ENCODE results near the gene SNAI1.
A peak's percentile ranks its signal among the peaks of the same experiment; 100 is the strongest.
"Not testable (repeated sequence)": the region's sequence is repeated elsewhere in the genome, so short reads cannot be mapped to it uniquely, and the experiment has no call there.

SNAI1 gene

DNA sequence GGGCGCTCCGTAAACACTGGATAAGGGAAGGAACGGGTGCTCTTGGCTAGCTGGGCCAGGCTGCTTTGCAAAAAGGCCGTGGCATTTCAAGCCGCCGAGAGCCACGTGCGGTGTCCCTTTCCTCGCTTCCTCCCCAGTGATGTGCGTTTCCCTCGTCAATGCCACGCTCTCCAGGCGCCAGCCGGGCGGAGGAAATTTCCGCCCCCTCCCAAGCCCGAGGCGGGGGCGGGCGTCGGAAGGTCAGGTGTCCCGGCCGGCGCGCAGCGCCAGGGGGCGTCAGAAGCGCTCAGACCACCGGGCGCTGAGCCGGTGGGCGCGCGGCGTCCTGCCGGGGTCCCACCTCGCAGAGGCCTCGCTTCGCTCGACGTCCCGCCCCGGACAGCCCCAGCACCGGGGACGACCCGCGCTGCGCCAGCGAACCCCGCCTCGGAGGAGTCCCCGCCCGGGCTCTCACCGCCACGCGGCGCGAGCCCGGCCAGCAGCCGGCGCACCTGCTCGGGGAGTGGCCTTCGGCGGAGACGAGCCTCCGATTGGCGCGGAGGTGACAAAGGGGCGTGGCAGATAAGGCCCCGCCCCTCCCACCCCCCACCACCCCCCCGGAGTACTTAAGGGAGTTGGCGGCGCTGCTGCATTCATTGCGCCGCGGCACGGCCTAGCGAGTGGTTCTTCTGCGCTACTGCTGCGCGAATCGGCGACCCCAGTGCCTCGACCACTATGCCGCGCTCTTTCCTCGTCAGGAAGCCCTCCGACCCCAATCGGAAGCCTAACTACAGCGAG, at the start of gene SNAI1:
SNAI1 (plus strand) TSS at position 635 of the 777 bp plus-strand sequence; CDS start at position 715, 80 bp downstream.
- DNase-seq: peak; percentile 38

DNA sequence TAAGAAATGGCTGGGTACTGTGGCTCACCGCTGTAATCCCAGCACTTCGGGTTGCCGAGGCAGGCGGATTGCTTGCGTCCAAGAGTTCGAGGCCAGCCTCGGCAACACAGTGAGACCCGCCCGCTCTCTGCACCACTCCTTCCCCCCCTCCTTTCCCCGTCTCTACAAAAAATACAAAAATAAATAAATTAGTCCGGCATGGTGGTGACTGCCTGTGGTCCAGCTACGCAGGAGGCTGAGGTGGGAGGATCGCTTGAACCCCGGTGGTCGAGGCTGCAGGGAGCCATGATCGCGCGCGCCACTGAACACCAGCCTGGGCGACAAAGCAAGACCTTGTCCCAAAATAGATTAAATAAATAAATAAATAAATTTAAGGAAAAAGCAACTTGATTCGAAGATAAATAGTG, 47.0 kb upstream of the SNAI1 start:
- no peak for DNase-seq

DNA sequence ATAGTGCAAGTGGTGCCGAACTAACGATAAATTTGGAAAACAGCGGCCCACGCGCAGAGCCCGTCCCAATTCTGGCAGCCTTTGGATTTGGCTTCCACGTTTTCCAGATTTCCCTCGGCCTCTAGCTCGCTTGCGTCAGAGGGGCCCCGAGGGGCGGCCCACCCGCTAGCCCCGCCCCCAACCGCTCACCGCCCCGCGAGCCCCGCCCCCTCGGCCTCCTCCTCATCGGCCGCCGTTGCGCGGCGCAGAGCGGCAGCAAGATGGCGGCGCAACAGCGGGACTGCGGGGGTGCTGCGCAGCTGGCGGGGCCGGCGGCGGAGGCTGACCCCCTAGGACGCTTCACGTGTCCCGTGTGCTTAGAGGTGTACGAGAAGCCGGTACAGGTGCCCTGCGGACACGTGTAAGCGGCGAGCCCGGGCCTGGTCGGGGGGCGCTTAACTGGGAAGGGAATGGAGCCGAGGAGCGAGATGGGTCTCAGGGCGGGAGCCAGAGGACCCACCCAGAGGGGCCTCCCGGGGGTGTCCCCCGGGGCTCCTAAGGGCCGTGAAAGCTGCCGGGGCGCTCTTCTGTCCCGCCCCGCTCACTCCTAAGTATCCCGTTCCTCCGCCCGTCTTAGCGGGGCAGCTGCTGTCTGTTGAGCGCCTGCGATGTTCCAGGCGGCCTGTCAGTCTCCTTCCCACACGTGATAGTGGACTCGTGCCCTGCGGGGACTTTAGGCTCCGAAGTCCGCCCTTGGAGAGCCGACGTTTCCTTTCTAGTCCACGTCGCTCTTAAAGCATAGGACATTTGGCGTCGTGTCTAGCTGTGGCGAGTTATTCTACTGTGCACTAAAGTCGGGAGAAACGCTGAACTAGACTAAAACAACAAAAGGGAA, 46.4 kb upstream of the SNAI1 start, which contains the start of gene RNF114:
RNF114 (plus strand) TSS at position 245 of the 874 bp plus-strand sequence; CDS start at position 261, 16 bp downstream.
- peak; percentile 68 for DNase-seq

DNA sequence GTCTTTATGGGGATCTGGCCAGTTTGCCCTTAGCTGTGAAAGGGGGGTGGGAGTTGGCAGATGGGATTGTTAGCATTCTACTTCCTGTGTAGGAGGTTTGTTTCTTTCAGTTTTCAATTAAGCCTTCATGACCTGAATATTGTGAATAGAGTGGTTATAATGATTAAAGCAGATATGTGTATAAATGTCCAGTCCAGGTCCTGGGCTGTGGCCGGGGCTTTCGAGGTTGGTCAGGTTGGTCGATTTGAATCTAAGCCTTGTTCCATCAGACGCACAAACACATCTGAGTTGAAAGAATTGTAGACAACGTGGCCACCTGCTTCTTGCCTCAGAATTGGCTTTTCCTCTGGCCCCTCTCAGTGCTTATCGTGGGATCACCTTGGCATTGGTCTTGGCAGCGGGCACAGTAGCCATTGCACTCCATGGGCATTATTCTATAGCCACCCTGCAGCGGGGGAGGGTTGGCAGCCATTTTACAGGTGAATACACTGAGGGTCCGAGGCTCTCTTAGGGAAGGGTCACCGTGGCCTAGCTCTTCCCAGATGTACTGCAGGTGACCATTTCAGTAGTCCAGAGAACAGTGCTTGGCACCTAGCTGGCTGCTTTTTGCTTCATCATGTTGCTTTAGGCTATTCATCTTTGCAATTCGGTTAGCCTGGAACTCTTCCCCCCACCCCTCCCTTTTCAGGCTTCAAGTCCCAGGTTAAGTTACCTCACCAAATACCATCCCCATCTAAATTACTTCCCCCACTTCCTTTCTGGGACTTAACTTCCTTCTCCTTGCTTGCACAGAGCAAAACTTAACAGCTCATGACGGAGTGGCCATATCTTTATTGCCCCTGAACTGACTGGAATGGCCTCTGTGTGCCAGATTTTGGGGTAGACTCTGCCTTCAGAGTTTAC, 45.5 kb upstream of the SNAI1 start:
- DNase-seq: no peak

DNA sequence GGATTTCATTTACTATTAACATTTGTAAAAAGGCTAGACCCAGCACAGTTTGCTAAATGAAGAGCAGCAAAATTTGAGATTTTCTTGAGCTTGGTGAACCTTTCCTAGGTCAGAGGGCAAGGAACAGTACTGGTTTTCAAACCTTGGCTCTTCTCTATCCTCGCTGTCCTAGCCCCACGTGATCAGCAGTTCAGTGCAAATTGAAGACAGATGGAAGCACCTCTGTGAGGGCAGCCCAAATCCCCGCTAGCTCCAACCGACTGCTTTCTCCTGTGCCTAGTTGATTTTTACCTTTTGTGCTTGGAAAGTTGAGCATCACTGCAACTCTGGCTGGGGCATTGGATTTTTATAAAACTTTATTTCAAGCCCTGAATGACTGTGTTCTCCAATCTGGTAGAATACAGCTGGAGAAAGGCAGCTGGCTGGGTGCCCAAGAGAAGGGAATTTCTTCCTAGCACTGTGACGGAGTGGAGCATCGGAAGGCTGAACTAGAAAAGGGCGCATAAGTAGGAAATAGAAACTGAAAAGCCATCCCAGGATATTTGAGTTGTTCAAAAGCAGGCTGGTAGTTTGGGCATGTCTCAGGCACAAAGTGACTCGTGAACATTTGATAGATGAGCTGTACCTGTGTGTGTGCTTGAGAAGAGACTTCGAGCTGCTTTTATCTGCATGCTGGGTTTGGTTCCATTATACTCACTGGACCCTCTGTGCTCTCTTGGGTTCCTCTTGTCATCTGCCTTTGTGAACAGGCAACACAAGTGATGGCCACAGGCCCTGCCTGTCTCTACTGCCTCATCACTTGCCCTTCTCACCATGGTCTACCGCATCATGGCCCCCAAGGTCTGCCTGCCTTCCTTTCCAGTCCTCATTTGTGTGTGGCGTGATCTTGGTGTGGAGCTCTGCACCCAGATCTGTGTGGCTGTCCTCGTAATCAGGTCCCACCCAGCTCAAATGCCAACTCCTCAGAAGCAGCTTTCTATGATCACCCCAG, 44.3 kb upstream of the SNAI1 start:
- DNase-seq: no peak

DNA sequence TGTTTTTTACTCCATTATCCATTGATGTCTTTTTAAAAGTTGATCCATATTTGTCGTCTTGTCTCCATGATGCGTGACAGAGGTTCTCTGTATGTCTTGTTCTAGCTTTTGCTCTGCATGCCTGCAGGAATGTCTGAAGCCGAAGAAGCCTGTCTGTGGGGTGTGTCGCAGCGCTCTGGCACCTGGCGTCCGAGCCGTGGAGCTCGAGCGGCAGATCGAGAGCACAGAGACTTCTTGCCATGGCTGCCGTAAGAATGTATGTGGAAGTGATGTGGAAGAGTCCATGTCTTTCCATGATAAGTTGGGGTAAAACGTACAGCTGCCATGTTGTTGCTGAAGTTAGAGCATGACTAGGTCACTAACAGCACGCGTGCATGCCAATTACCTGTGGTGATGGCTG, 41.3 kb upstream of the SNAI1 start:
- DNase-seq: no peak

DNA sequence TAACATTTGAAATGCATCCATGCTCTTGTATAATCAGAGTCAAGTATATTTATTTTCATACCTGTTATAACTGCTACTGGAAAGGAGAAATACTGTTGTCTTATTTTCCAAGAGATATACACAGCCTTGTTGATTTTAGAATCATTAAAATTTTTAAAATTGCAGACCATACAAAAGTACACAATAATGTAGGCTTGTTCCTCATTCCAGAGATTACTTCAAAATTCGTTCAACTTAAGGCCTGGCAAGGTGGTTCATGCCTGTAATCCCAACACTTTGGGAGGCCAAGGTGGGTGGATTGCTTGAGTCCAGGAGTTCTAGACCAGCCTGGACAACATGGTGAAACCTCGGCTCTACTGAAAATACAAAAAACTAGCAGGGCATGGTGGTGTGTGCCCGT, 40.5 kb upstream of the SNAI1 start:
- DNase-seq: no peak

DNA sequence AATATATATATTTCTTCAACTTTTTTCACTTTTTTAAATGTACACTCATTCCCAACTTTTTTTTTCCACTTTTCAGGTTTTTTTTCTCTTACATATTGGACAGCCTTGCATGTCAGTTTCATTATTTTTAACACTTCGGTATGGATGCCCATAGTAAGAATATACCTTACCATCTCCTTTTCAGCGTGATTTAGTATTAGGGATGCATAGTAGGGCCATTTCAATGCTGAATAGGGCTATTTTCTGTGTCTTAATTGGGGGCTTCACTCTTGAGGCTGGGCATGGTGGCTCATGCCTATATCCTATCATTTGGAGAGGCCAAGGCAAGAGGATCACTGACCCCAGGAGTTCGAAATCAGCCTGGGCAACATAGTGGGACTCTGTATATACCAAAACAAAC, 39.8 kb upstream of the SNAI1 start:
- DNase-seq: no peak

DNA sequence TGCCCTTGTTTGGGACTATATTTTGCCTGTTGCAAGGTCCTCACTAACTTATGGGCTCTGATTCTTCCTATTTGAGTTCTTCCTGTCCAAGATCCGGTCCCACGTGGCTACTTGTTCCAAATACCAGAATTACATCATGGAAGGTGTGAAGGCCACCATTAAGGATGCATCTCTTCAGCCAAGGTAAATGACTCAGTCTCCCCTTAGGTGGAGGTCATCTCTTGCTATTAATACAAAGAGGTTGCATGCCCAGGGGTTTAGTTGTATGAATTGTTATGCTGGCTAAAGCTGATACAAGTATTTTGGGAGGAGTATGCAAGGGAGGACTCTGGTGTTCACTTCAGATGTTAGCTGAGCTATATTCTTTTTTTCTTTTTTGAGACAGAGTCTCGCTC, 37.5 kb upstream of the SNAI1 start:
- DNase-seq: no peak

DNA sequence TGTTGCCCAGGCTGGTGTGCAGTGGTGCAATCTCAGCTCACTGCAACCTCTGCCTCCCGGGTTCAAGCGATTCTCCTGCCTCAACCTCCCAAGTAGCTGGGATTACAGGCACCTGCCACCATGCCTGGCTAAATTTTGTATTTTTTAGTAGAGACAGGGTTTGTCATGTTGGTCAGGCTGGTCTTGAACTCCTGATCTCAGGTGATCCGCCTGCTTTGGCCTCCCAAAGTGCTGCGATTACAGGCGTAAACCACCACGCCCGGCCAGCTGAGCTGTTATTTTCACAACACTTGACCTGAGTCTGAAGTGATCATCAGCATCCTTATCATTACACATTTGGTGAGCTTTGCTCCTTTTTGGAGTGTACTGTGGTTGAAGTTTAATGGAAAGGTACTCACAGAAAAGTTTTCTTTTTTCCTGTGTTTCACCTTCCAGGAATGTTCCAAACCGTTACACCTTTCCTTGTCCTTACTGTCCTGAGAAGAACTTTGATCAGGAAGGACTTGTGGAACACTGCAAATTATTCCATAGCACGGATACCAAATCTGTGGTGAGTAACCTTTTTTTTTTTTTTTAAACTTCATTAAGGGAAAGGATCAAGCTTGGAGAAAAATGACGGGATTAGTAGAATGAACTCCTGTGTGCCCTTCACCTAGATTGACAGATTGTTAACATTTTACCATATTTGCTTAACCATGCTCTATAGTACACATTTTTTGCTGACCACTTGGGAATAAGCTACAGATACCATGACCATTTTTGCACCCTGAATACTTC, 36.9 kb upstream of the SNAI1 start:
- DNase-seq: no peak

DNA sequence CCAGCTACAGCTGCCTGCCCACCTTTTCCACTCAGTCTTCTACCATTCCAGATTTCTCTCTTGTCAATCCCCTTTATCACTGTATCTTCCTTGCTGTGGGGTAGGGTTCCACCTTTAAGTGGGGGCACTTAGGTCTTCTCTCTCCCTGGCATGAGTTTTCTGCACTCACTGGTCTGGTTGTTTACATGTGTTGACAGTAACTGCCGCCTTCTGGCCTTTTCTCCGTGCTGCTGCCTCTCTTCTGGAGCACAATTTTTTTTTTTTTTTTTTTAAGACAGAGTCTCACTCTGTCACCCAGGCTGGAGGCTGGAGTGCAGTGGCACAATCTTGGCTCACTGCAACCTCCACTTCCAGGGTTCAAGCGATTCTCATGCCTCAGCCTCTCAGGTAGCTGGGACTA, 34.6 kb upstream of the SNAI1 start:
- no peak for DNase-seq

DNA sequence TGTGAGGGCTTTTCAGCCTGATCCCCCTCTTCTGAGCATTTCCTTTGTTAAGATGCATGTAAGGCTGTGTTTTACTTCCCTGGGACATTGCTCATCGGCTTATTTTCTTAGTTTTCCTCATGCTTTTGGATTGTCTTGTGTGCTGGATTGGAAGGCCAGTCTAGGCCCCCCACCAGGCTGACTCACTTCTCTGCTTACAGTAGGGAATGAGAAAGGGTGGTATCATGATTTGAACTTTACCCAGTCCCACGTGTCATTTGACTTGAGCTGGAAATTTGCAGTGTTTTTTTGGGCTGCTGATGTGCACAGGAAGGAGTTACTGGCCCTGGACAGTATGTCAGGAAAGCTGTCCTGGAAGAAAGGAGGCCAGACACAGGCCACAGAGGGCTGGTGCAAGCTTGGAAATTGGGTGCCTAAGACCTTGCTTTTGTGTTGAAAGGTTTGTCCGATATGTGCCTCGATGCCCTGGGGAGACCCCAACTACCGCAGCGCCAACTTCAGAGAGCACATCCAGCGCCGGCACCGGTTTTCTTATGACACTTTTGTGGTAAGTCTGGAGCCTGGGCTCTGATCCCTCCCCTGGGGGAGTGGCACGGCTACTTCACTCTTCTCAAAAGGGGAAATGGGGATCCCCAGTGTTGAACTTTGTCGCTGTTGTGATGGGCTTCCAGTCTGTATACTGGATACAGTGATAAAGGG, 33.8 kb upstream of the SNAI1 start:
- no peak for DNase-seq

DNA sequence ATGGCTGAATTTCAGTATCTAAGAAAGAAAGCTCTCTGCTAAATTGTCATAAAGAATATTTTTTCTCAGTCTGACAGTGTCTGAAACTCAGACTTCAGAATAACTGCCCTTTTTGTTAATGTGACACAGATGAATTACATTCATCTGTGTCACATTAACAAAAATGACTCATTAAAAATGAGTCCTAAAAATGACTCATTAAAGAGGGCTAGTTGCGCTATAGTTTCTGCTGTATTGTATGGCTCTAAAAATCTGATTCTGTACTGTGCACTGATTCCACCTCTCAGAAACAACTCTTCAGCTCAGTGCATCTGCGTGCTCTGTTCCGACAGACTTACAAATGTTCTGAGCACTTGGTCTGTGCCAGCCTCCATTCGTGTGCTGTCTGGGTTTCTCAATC, 31.6 kb upstream of the SNAI1 start:
- DNase-seq: no peak

DNA sequence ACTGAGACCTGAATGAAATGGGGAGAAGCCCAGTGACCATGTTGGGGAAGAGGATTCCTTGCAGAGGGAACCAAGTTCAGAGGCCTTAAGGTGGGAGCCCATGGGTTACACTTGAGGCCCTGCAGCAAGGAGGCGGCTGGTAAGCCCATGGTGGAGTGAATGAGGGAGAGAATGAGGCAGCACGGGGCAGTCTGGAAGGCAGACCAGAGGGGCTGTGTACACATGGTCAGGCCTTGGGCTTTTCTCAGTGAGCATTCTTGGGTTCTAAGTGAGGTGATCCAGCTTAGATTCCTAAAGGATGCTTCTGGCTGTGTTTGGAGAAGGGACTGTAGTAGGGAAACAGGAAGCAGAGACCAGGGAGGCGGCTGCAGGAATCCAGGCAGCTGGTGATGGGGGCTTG, 27.6 kb upstream of the SNAI1 start:
- no peak for DNase-seq

DNA sequence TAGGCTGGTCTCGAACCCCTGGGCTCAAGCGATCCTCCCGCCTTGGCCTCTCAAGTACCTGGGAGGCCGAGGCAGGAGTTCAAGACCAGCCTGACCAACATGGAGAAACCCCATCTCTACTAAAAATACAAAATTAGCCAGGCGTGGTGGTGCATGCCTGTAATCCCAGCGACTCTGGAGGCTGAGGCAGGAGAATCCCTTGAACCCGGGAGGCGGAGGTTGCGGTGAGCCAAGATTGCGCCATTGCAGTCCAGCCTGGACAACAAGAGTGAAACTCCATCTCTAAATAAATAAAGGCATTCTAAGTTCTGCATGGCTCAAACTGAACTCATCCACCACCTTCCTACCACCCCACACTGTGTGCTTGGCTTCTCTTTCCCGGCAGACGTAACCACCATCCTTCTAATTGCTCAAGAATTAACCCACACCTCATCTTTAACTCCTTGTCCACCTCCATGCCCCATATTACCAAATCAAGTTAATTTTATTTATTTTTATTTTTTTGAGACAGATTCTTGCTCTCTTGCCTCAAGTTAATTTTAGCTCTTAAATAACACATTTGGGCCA, 26.9 kb upstream of the SNAI1 start:
- not testable (repeated sequence) for DNase-seq

DNA sequence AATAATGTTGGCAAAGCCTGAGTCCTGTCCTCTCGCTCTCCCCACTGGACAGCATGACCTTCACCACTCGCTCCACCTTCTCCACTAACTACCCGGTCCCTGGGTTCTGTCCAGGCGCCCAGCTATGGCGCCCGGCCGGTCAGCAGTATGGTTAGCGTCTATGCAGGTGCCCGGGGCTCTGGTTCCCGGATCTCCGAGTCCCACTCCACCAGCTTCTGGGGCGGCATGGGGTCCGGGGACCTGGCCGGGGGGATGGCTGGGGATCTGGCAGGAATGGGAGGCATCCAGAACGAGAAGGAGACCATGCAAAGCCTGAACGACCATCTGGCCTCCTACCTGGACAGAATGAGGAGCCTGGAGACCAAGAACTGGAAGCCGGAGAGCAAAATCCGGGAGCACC, 26.1 kb upstream of the SNAI1 start:
- DNase-seq: no peak

DNA sequence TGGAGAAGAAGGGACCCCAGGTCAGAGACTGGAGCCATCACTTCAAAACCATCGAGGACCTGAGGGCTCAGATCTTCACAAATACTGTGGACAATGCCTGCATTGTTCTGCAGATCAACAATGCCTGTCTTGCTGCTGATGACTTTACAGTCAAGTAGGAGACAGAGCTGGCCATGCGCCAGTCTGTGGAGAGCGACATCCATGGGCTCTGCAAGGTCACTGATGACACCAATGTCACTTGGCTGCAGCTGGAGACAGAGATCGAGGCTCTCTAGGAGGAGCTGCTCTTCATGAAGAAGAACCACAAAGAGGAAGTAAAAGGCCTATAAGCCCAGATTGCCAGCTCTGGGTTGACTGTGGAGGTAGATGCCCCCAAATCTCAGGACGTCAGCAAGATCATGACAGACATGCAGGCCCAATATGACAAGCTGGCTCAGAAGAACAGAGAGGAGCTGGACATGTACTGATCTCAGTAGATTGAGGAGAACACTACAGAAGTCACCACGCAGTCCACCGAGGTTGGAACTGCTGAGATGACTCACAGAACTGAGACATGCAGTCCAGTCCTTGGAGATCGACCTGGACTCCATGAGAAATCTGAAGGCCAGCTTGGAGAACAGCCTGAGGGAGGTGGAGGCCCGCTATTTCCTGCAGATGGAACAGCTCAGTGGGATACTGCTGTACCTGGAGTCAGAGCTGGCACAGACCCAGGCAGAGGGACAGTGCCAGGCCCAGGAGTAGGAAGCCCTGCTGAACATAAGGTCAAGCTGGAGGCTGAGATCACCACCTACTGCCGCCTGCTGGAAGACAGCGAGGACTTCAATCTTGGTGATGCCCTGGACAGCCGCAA, 25.5 kb upstream of the SNAI1 start:
- not testable (repeated sequence) for DNase-seq

DNA sequence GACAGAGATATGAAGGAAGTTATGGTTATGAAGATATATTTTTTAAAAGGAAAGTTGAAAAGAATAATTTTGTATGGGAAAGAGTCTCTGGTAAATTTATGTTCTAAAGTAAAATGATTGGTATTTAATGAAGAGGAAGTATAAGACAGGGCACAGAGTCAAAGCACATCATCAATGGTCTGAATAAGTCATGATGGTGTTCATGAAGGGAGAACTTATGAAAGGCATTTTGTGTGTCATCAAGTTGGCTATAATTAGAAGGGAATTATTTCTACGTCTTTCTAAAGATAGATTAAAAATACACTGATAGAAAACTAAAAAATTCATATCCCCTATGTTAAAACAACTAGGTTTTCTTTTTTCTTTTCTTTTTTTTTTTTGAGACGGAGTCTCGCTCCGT, 21.4 kb upstream of the SNAI1 start:
- no peak for DNase-seq
